ENCODE measurements around the gene SMG6. TPM values are rescaled to one million over a fixed set of nuclear protein-coding genes. Genes with fewer than 3 reads are reported as not detected.

The SMG6 gene
- total and polyA plus RNA-seq, 2 of the 4 experiments (the other 2 are of a cell fraction), result 16.3 to 30.3 TPM

DNA sequence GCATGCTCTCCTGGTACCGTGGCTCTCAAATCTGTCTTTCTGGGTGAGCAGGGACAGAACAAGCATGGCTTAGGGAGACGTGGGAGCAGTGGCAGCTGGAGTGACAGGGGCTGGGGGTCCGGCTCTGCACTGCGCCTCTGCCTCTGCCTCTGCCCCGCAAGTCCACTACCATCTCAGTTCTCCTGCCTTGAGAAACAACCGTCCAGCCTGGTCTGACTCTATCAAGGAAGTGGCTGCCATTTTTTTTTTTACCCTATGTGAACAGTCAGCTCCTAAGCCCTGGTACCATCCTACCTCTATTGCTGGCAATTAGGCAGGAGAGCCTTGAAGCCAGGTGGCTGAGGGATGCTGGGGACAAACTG, 232.6 kb downstream of the SMG6 start (continued):
- TF ChIP-seq, protein P1, sequence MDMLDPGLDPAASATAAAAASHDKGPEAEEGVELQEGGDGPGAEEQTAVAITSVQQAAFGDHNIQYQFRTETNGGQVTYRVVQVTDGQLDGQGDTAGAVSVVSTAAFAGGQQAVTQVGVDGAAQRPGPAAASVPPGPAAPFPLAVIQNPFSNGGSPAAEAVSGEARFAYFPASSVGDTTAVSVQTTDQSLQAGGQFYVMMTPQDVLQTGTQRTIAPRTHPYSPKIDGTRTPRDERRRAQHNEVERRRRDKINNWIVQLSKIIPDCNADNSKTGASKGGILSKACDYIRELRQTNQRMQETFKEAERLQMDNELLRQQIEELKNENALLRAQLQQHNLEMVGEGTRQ (IDR thresholded peaks at IDR 0.05; ENCODE audit: low read depth, low read length), result no peak
- TF ChIP-seq, protein P2, sequence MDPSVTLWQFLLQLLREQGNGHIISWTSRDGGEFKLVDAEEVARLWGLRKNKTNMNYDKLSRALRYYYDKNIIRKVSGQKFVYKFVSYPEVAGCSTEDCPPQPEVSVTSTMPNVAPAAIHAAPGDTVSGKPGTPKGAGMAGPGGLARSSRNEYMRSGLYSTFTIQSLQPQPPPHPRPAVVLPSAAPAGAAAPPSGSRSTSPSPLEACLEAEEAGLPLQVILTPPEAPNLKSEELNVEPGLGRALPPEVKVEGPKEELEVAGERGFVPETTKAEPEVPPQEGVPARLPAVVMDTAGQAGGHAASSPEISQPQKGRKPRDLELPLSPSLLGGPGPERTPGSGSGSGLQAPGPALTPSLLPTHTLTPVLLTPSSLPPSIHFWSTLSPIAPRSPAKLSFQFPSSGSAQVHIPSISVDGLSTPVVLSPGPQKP (IDR thresholded peaks at IDR 0.05; ENCODE audit: borderline replicate concordance, low read depth, low read length), result no peak
